CD4-positive, alpha-beta memory T cell (primary cell): Measurements from ENCODE around the gene KCNA5. TPM values are rescaled to one million over a fixed set of nuclear protein-coding genes. Genes with fewer than 3 reads are reported as not detected.

Source experiments
- CTCF ChIA-PET: fragments of 350-600 bp; sonication (Branson Sonifier 250); formaldehyde crosslinking; loops from one replicate; lab custom pipeline; 2021; ENCODE audit warnings: inconsistent platforms; ENCODE audit not compliant: partially characterized antibody; lab: Charles Lee
- POLR2A ChIA-PET: fragments of 350-600 bp; sonication (Branson Sonifier 250); formaldehyde crosslinking; loops from one replicate; lab custom pipeline; 2021; ENCODE audit not compliant: partially characterized antibody; lab: Charles Lee
- DNase-seq, 5 donors: peaks; one replicate each; pipeline versions ENCODE4 v3.0.0 to v3.0.0-alpha.2; 2020 to 2022; ENCODE audit warnings: mixed read lengths in 1 of 5
- H3K27ac ChIP-seq: one replicate; pipeline ENCODE4 v1.7.0; 2013; ENCODE audit warnings: low read depth, low read length
- H3K27me3 ChIP-seq: 2 replicates; pipeline ENCODE4 v1.7.0; 2013; ENCODE audit warnings: mild to moderate bottlenecking, low read length, moderate library complexity; ENCODE audit not compliant: insufficient read depth
- H3K36me3 ChIP-seq: 2 replicates; pipeline ENCODE4 v1.7.0; 2013; ENCODE audit warnings: mild to moderate bottlenecking, low read length, moderate library complexity; ENCODE audit not compliant: insufficient read depth
- H3K4me1 ChIP-seq: 2 replicates; pipeline ENCODE4 v1.7.0; 2013; ENCODE audit warnings: mild to moderate bottlenecking, low read length, moderate library complexity; ENCODE audit not compliant: insufficient read depth
- H3K4me3 ChIP-seq, 2 donors: one replicate each; pipeline ENCODE4 v1.7.0; 2013; ENCODE audit warnings: low read length in 2 of 2, mild to moderate bottlenecking in 1 of 2
- H3K9me3 ChIP-seq, 2 donors: one replicate each; pipeline ENCODE4 v1.7.0; 2013; ENCODE audit warnings: low read length in 2 of 2, control low read depth in 1 of 2; ENCODE audit not compliant: control insufficient read depth in 1 of 2
- H3K27ac Mint-ChIP-seq, 7 donors: one replicate each; pipeline ENCODE4 v1.8.0; 2020 to 2021; ENCODE audit warnings: mixed read lengths in 7 of 7, mild to moderate bottlenecking in 6 of 7, inconsistent platforms in 3 of 7, moderate library complexity in 3 of 7
- H3K27me3 Mint-ChIP-seq, 2 donors: one replicate each; pipeline ENCODE4 v1.8.0; 2020 to 2021; ENCODE audit warnings: mixed read lengths in 2 of 2
- H3K36me3 Mint-ChIP-seq, 2 donors: one replicate each; pipeline ENCODE4 v1.8.0; 2020 to 2021; ENCODE audit warnings: mixed read lengths in 2 of 2, inconsistent platforms in 1 of 2, mild to moderate bottlenecking in 1 of 2
- H3K4me1 Mint-ChIP-seq, 4 donors: one replicate each; pipeline ENCODE4 v1.8.0; 2020 to 2021; ENCODE audit warnings: mixed read lengths in 4 of 4, mild to moderate bottlenecking in 1 of 4
- H3K4me3 Mint-ChIP-seq, 8 donors: one replicate each; pipeline ENCODE4 v1.8.0; 2020 to 2021; ENCODE audit warnings: mixed read lengths in 8 of 8, mild to moderate bottlenecking in 7 of 8, moderate library complexity in 6 of 8, inconsistent platforms in 3 of 8
- H3K9me3 Mint-ChIP-seq, 8 donors: one replicate each; pipeline ENCODE4 v1.8.0; 2020 to 2021; ENCODE audit warnings: mixed read lengths in 8 of 8, mild to moderate bottlenecking in 5 of 8, inconsistent platforms in 3 of 8, moderate library complexity in 1 of 8
- intact Hi-C: fragments of 100-400 bp; cut with micrococcal nuclease; formaldehyde crosslinking; loops from one replicate; pipeline ENCODE4 v1.15.1; 2023
- polyA plus RNA-seq, 2 donors: library from polyadenylated mRNA; unstranded; fragments of 300-500 nt; fragmentation: Illumina TruSeq; gene quantifications; one replicate each; pipeline ENCODE4 v1.2.3, GENCODE V29; 2021
- total RNA-seq, 2 experiments: library from RNA; stranded (reverse); gene quantifications; one replicate each; pipeline ENCODE4 v1.2.3, GENCODE V29; 2021

KCNA5 gene
- total and polyA plus RNA-seq, 4 experiments from 2014 or later = not detected

- Histone ChIP-seq H3K27me3 (no peaks in the 10 kb centered on the region), H3K9me3 (no peaks in the 10 kb centered on the region), H3K36me3 (no peaks in the 10 kb centered on the region), H3K4me1 (no peaks in the 10 kb centered on the region), H3K4me3 (no peak overlapping the region), H3K27ac (no peak overlapping the region)
- H3K36me3 Mint-ChIP-seq = no peaks in the 10 kb centered on the region
- peaks cover 2 to 4% of the 10 kb centered on the region in 2 donors for H3K27me3 Mint-ChIP-seq
- no peaks in the 10 kb centered on the region for H3K9me3 Mint-ChIP-seq
- ChIA-PET CTCF (interaction anchor here (1.0 kb wide), 1 partner anchor 13 kb away, joined by 4 read pairs; no protein-coding TSS in a partner anchor), POLR2A (no interaction called here)
- no peaks in the 10 kb centered on the region for H3K4me1 Mint-ChIP-seq
- no peak overlapping the region for H3K27ac Mint-ChIP-seq
- intact Hi-C loops = no loop called here
- no peak overlapping the region for H3K4me3 Mint-ChIP-seq
- DNase-seq = no peak
Observed at GRCh38 chr12:5008661-5009060, 35.0 kb upstream of the KCNA5 start.

- intact Hi-C loops = no loop called here
- no peaks in the 10 kb centered on the region for H3K27me3 ChIP-seq
- CTCF ChIA-PET = no interaction called here
- Mint-ChIP-seq H3K27me3 (peaks cover 2 to 5% of the 10 kb centered on the region in 2 donors), H3K36me3 (no peaks in the 10 kb centered on the region), H3K4me1 (no peaks in the 10 kb centered on the region), H3K9me3 (no peaks in the 10 kb centered on the region), H3K4me3 (no peak overlapping the region), H3K27ac (no peak overlapping the region)
- no peak for DNase-seq
- H3K27ac ChIP-seq = no peak overlapping the region
- H3K4me3 ChIP-seq = no peak overlapping the region
- POLR2A ChIA-PET = no interaction called here
- no peaks in the 10 kb centered on the region for H3K9me3 ChIP-seq
- no peaks in the 10 kb centered on the region for H3K36me3 ChIP-seq
- no peaks in the 10 kb centered on the region for H3K4me1 ChIP-seq
Observed at GRCh38 chr12:5010151-5010550, 33.5 kb upstream of the KCNA5 start.

DNA sequence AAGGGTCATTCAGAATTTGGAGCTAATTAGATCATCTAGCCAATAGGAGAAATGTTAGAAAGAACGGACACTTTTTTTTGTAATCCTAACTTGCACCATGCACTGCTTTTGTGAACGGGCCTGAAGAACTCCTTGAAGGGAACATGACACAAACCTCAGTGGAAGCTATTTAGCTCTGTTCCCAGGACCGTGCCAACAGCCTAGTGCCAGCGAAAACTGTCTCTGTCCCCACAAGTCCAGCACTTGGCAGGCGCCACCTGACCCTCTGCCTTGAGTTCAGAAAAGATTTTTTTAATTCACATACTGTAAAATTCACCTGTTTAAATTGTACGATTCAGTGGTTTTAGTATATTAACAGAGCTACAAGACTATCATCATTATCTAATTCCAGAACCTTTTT, 31.3 kb upstream of the KCNA5 start:
- DNase-seq = no peak
- POLR2A ChIA-PET = no interaction called here
- no peak overlapping the region for H3K4me3 Mint-ChIP-seq
- no peaks in the 10 kb centered on the region for H3K36me3 Mint-ChIP-seq
- H3K9me3 ChIP-seq = no peaks in the 10 kb centered on the region
- peaks cover 2 to 11% of the 10 kb centered on the region in 2 donors for H3K27me3 Mint-ChIP-seq
- H3K4me1 ChIP-seq = no peaks in the 10 kb centered on the region
- CTCF ChIA-PET = interaction anchor here (0.9 to 1.5 kb wide), 2 partner anchors 10 to 155 kb away, joined by 3 to 4 read pairs; no protein-coding TSS in a partner anchor
- no peak overlapping the region for H3K27ac Mint-ChIP-seq
- H3K4me3 ChIP-seq = no peak overlapping the region
- no peak overlapping the region for H3K27ac ChIP-seq
- no peaks in the 10 kb centered on the region for H3K27me3 ChIP-seq
- H3K4me1 Mint-ChIP-seq = no peaks in the 10 kb centered on the region
- no peaks in the 10 kb centered on the region for H3K9me3 Mint-ChIP-seq
- H3K36me3 ChIP-seq = no peaks in the 10 kb centered on the region
- intact Hi-C loops = no loop called here

- peaks cover 2 to 12% of the 10 kb centered on the region in 2 donors for H3K27me3 Mint-ChIP-seq
- CTCF ChIA-PET = interaction anchor here (0.9 to 1.5 kb wide), 2 partner anchors 9 to 11 kb away, joined by 3 to 4 read pairs; no protein-coding TSS in a partner anchor
Observed at GRCh38 chr12:5013266-5013730, 30.4 kb upstream of the KCNA5 start.

GRCh38 chr12:5014269-5014668, 29.4 kb upstream of the KCNA5 start:
- Histone ChIP-seq H3K36me3 (no peaks in the 10 kb centered on the region), H3K27ac (no peak overlapping the region), H3K9me3 (no peaks in the 10 kb centered on the region), H3K27me3 (no peaks in the 10 kb centered on the region), H3K4me1 (no peaks in the 10 kb centered on the region), H3K4me3 (no peak overlapping the region)
- Mint-ChIP-seq H3K27me3 (peaks cover 2 to 10% of the 10 kb centered on the region in 2 donors), H3K27ac (no peak overlapping the region), H3K36me3 (no peaks in the 10 kb centered on the region), H3K9me3 (no peaks in the 10 kb centered on the region), H3K4me1 (no peaks in the 10 kb centered on the region), H3K4me3 (no peak overlapping the region)
- POLR2A ChIA-PET = no interaction called here
- intact Hi-C loops = no loop called here
- CTCF ChIA-PET = interaction anchor here (0.9 kb wide), 1 partner anchor 10 kb away, joined by 3 read pairs; no protein-coding TSS in a partner anchor
- DNase-seq = no peak

More at GRCh38 chr12:5013266-5013730, 30.4 kb upstream of the KCNA5 start:
- H3K4me1 Mint-ChIP-seq = no peaks in the 10 kb centered on the region
- no peak overlapping the region for H3K4me3 Mint-ChIP-seq
- H3K4me3 ChIP-seq = no peak overlapping the region
- POLR2A ChIA-PET = no interaction called here
- no peaks in the 10 kb centered on the region for H3K4me1 ChIP-seq
- intact Hi-C loops = no loop called here
- H3K27ac Mint-ChIP-seq = no peak overlapping the region
- H3K9me3 Mint-ChIP-seq = no peaks in the 10 kb centered on the region
- no peaks in the 10 kb centered on the region for H3K9me3 ChIP-seq
- no peaks in the 10 kb centered on the region for H3K36me3 ChIP-seq
- no peaks in the 10 kb centered on the region for H3K36me3 Mint-ChIP-seq
- no peaks in the 10 kb centered on the region for H3K27me3 ChIP-seq
- no peak for DNase-seq
- H3K27ac ChIP-seq = no peak overlapping the region

- Histone ChIP-seq H3K36me3 (no peaks in the 10 kb centered on the region), H3K4me1 (no peaks in the 10 kb centered on the region), H3K27me3 (no peaks in the 10 kb centered on the region), H3K4me3 (no peak overlapping the region), H3K27ac (no peak overlapping the region), H3K9me3 (no peaks in the 10 kb centered on the region)
- no peak for DNase-seq
- intact Hi-C loops = no loop called here
- no peak overlapping the region for H3K27ac Mint-ChIP-seq
- H3K27me3 Mint-ChIP-seq = peaks cover 2 to 10% of the 10 kb centered on the region in 2 donors
- ChIA-PET POLR2A (no interaction called here), CTCF (no interaction called here)
- no peaks in the 10 kb centered on the region for H3K4me1 Mint-ChIP-seq
- H3K4me3 Mint-ChIP-seq = no peak overlapping the region
- H3K36me3 Mint-ChIP-seq = no peaks in the 10 kb centered on the region
- no peaks in the 10 kb centered on the region for H3K9me3 Mint-ChIP-seq
Observed at GRCh38 chr12:5015711-5016492, 27.8 kb upstream of the KCNA5 start.

- Histone ChIP-seq H3K27me3 (no peaks in the 10 kb centered on the region), H3K4me1 (no peaks in the 10 kb centered on the region), H3K4me3 (no peak overlapping the region), H3K36me3 (no peaks in the 10 kb centered on the region), H3K27ac (no peak overlapping the region), H3K9me3 (no peaks in the 10 kb centered on the region)
- Mint-ChIP-seq H3K27ac (no peak overlapping the region), H3K4me1 (no peaks in the 10 kb centered on the region), H3K9me3 (no peaks in the 10 kb centered on the region), H3K4me3 (no peak overlapping the region), H3K36me3 (no peaks in the 10 kb centered on the region), H3K27me3 (peaks cover 2 to 11% of the 10 kb centered on the region in 2 donors)
- ChIA-PET POLR2A (no interaction called here), CTCF (no interaction called here)
- intact Hi-C loops = no loop called here
- no peak for DNase-seq
Observed at GRCh38 chr12:5016526-5016925, 27.2 kb upstream of the KCNA5 start.
